ENCODE data around the gene PRIMPOL. TPM values are rescaled to one million over a fixed set of nuclear protein-coding genes. Genes with fewer than 3 reads are reported as not detected.
A peak's percentile ranks its signal among the peaks of the same experiment; 100 is the strongest.
"Not testable (repeated sequence)": the region's sequence is repeated elsewhere in the genome, so short reads cannot be mapped to it uniquely, and the experiment has no call there.

Gene PRIMPOL
- total RNA-seq, 4 donors from 2014 or later, result 13.3 to 33.0 (median 25.0) TPM

DNA sequence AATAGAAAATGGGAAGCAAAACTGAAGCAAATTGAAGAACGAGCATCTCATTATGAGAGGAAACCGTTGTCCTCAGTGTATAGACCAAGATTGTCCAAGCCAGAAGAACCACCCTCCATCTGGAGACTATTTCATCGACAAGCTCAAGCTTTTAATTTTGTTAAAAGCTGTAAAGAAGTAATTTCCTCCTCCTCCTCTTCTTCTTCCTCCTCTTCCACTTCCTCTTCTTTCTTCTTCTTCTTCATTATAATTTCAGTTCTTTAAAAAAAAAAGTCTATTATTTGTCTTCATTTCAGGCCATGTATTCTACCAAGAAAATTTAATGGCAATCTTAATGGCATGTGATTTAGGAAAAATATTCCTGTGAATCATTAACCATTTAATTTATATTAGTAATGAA lies 7.6 kb downstream of the PRIMPOL start:
- Histone ChIP-seq H3K36me3 (peaks cover 0 to 24% (median 0%) of the 10 kb centered on the region in 3 donors), H3K4me3 (no peak overlapping the region), H3K27ac (no peak overlapping the region), H3K27me3 (no peaks in the 10 kb centered on the region), H3K9me3 (no peaks in the 10 kb centered on the region), H3K4me1 (no peaks in the 10 kb centered on the region)
- no peak for DNase-seq
- TF ChIP-seq, protein P1, sequence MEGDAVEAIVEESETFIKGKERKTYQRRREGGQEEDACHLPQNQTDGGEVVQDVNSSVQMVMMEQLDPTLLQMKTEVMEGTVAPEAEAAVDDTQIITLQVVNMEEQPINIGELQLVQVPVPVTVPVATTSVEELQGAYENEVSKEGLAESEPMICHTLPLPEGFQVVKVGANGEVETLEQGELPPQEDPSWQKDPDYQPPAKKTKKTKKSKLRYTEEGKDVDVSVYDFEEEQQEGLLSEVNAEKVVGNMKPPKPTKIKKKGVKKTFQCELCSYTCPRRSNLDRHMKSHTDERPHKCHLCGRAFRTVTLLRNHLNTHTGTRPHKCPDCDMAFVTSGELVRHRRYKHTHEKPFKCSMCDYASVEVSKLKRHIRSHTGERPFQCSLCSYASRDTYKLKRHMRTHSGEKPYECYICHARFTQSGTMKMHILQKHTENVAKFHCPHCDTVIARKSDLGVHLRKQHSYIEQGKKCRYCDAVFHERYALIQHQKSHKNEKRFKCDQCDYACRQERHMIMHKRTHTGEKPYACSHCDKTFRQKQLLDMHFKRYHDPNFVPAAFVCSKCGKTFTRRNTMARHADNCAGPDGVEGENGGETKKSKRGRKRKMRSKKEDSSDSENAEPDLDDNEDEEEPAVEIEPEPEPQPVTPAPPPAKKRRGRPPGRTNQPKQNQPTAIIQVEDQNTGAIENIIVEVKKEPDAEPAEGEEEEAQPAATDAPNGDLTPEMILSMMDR (IDR thresholded peaks at IDR 0.05), result no peak
- TF ChIP-seq POLR2A (IDR thresholded peaks at IDR 0.05), result no peak

DNA sequence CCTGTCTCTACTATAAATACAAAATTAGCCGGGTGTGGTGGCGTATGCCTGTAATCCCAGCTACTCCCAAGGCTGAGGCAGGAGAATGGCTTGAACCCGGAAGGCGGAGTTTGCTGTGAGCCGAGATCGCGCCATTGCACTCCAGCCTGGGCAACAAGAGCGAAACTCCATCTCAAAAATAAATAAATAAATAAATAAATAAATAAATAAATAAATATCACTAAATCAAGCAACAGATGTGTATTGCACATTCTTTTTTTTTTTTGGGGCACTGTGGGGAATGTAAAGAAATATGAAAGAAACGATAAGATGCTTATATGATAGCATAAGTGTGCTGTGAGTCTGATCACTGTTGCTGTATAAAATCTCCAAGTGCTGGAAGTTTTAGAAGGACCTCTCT lies 8.3 kb downstream of the PRIMPOL start:
- H3K4me3 ChIP-seq, DNase-seq, H3K27ac ChIP-seq, H3K4me1 ChIP-seq, H3K27me3 ChIP-seq, H3K9me3 ChIP-seq: not testable (repeated sequence)
- H3K36me3 ChIP-seq, result peaks cover 0 to 24% (median 0%) of the 10 kb centered on the region in 3 donors

DNA sequence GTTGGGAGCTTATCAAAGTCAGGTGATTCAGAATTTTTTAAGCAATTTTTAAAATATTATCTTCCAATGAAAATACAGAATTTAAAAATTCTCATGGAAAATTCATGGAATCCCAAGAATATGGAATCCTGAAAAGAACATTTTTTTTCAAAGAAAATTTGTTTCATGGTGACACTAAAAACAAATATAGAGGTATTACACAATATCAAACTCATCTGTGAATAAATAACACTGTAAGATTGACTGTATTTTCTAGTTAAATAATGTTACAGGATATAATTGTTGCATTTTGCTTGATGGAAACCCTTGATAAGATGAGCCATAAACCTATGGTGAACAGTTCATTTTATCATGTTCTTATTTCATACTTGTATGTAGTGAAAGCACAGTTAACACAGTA lies 11.4 kb downstream of the PRIMPOL start:
- peaks cover 0 to 24% (median 0%) of the 10 kb centered on the region in 3 donors for H3K36me3 ChIP-seq
- no peak for TF ChIP-seq POLR2A (IDR thresholded peaks at IDR 0.05)
- TF ChIP-seq, protein P1 (IDR thresholded peaks at IDR 0.05), result no peak
- no peak overlapping the region for H3K4me3 ChIP-seq
- no peak overlapping the region for H3K27ac ChIP-seq
- DNase-seq, result no peak
- H3K9me3 ChIP-seq, result no peaks in the 10 kb centered on the region
- H3K4me1 ChIP-seq, result no peaks in the 10 kb centered on the region
- no peaks in the 10 kb centered on the region for H3K27me3 ChIP-seq

DNA sequence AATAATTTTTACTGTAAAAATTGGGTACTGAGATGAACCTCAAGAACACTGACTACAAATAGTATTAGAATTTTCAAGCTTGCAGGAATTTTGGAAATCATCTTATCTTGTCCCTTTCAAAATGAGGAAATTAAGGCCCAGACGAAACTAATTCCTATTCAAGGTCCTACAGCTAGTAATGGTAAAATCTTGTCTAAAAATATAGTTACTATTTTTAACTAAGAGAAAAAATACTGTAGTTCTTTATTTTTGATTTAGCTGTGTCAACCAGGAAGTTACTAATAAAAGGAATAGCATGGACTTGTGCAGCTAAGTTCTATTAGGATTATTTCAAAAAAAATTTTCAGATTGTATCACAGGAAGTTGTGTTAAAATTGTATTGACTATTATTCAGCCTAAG lies 12.7 kb downstream of the PRIMPOL start:
- DNase-seq, result no peak
- no peaks in the 10 kb centered on the region for H3K4me1 ChIP-seq
- no peak overlapping the region for H3K27ac ChIP-seq
- no peaks in the 10 kb centered on the region for H3K9me3 ChIP-seq
- peaks cover 0 to 21% (median 0%) of the 10 kb centered on the region in 3 donors for H3K36me3 ChIP-seq
- H3K4me3 ChIP-seq, result no peak overlapping the region
- no peak for TF ChIP-seq POLR2A (IDR thresholded peaks at IDR 0.05)
- TF ChIP-seq, protein P1 (IDR thresholded peaks at IDR 0.05), result no peak
- H3K27me3 ChIP-seq, result no peaks in the 10 kb centered on the region

DNA sequence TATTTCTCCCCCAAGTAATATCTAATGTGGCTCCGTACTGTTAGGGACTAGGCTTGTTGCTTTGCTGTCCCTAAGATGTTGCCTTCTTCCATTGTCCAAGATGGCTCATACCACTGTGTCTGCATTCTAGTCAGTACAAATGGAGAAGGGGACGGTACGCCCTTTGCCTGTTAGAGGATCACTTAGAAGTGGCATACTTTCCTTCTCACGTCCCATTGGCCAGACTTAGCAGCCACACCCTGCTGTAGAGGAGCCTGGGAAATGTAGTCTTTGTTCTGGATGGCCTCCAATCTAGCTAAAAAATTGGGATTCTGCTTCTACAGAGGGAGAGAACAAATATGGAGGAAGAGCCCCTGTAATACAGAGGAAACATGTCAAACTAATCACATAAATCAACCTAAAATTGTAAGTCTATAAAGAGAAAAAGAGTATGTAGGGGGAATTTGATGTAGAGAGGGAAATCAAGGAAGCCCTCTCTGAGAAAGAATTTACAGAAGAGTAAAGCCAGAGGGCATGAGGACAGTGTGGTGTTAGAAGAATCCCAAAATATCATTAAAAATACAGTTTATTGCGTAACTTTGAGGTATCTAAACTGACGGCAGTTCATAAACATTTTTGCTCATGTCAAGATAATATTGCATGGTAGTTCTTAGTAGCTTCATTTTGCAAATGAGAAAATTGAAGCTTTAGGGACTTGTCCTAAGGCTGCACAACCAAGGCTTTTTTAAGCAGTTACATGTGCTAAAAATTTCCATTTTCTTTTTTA lies 15.1 kb downstream of the PRIMPOL start:
- H3K27ac ChIP-seq, result no peak overlapping the region
- H3K27me3 ChIP-seq, result no peaks in the 10 kb centered on the region
- TF ChIP-seq, protein P1 (IDR thresholded peaks at IDR 0.05), result no peak
- no peak for TF ChIP-seq POLR2A (IDR thresholded peaks at IDR 0.05)
- peaks cover 0 to 25% (median 0%) of the 10 kb centered on the region in 3 donors for H3K36me3 ChIP-seq
- no peak overlapping the region for H3K4me3 ChIP-seq
- H3K9me3 ChIP-seq, result no peaks in the 10 kb centered on the region
- H3K4me1 ChIP-seq, result peaks cover 0 to 6% (median 2%) of the 10 kb centered on the region in 4 donors
- DNase-seq, result no peak

DNA sequence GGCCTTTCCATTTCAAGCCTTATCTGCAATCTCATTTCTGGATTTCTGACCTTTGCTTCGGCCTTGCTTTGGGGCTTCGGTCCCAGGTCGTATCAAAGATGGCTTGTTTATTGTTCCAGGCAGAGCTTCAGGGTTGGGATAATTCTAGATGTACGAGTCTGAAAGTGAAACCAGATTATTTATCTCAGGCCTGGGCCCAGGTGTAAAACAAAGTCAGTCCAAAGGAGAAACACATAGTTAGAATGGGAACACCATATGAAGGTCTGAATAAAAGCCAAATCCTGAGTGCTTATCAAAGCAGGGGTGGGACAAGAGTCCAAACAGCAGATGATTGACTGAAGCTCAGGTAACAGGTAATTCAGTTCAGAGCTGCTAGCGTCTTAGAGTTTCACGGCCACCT lies 17.1 kb downstream of the PRIMPOL start:
- H3K27ac ChIP-seq, result peak overlapping the region in 3 of 4 donors; percentile 16 to 87 (median 46)
- DNase-seq, result no peak
- H3K4me3 ChIP-seq, result peak overlapping the region in 1 of 4 donors; percentile 8
- TF ChIP-seq, protein P1 (IDR thresholded peaks at IDR 0.05), result no peak
- TF ChIP-seq POLR2A (IDR thresholded peaks at IDR 0.05), result no peak
- H3K27me3 ChIP-seq, result no peaks in the 10 kb centered on the region
- H3K4me1 ChIP-seq, result peaks cover 0 to 6% (median 2%) of the 10 kb centered on the region in 4 donors
- peaks cover 0 to 11% (median 0%) of the 10 kb centered on the region in 3 donors for H3K36me3 ChIP-seq
- no peaks in the 10 kb centered on the region for H3K9me3 ChIP-seq

Measured in Peyer's patch (tissue), 4 donors.